Measurements from ENCODE around the gene DCST1. TPM values are rescaled to one million over a fixed set of nuclear protein-coding genes. Genes with fewer than 3 reads are reported as not detected.
A peak's percentile ranks its signal among the peaks of the same experiment; 100 is the strongest.

DCST1 gene
- total and polyA plus RNA-seq, 2 donors (not counting 1 experiment from before 2014, with no cell fraction given), result 0.22 TPM; not detected in 1

GRCh38 chr1:155008015-155008941 is 25.3 kb upstream of the DCST1 start:
- ATAC-seq (ENCODE audit: low read depth) (no peak), DNase-seq (no peak)
- Histone ChIP-seq H3K4me2 (replicated peaks; ENCODE audit: low read depth, low read length, poor library complexity, severe bottlenecking) (peak overlapping the region; percentile 96), H3K27me3 (replicated peaks in 1 of 4; ENCODE audit: control extremely low read depth in 1 of 4, control insufficient read depth in 3 of 4, insufficient read depth in 4 of 4, low read length in 3 of 4) (no peaks in the 10 kb centered on the region), H3K27ac (ENCODE audit: low read length in 2 of 2) (peak overlapping the region; percentile 12 to 60), H2AFZ (ENCODE audit: insufficient read depth, low read depth, low read length, poor library complexity, severe bottlenecking) (no peak overlapping the region), H3K36me3 (replicated peaks in 1 of 2; ENCODE audit: control extremely low read depth in 1 of 2, control insufficient read depth in 1 of 2, extremely low read depth in 1 of 2, insufficient read depth in 2 of 2, low read length in 1 of 2) (peaks cover 0 to 10% of the 10 kb centered on the region in 2 experiments), H4K20me1 (ENCODE audit: control insufficient read depth, insufficient read depth, low read length, poor library complexity, severe bottlenecking) (peaks cover 34% of the 10 kb centered on the region), H3K4me1 (ENCODE audit: control insufficient read depth in 2 of 2, insufficient read depth in 2 of 2, low read length in 2 of 2) (peaks cover 95 to 97% of the 10 kb centered on the region in 2 donors), H3K79me2 (ENCODE audit: control insufficient read depth, insufficient read depth, low read length) (peaks cover 59% of the 10 kb centered on the region), H3K4me3 (ENCODE audit: control extremely low read depth in 1 of 5, extremely low read depth in 1 of 5, insufficient read depth in 1 of 5, low read depth in 2 of 5, low read length in 4 of 5) (peak overlapping the region in 1 of 5 experiments; percentile 18), H3K9ac (ENCODE audit: low read length) (no peak overlapping the region), H3K9me3 (ENCODE audit: control extremely low read depth in 1 of 3, control insufficient read depth in 2 of 3, insufficient read depth in 1 of 3, low read length in 2 of 3) (no peaks in the 10 kb centered on the region)
- intact Hi-C loops (cut with micrococcal nuclease), result no loop called here
- 52% methylated on average over 3 of the region's 16 CpGs for WGBS (ENCODE audit: insufficient coverage)
- ChIA-PET CTCF (interaction anchor here (1.4 to 18.4 kb wide), 3 partner anchors 6 to 43 kb away, joined by 4 to 295 read pairs (median 295); partner anchors contain the start of genes LENEP and ZBTB7B), POLR2A (interaction anchor here (2.4 kb wide), 1 partner anchor 9 kb away, joined by 17 read pairs; no protein-coding TSS in a partner anchor)
- no peak overlapping the region for H3K4me3 Mint-ChIP-seq
- no peaks in the 10 kb centered on the region for H3K27me3 Mint-ChIP-seq
- TF ChIP-seq EZH2 (IDR thresholded peaks at IDR 0.05; ENCODE audit: borderline replicate concordance, insufficient read depth, low read depth, low read length, poor library complexity, severe bottlenecking) (no peak), CTCF (IDR thresholded peaks at IDR 0.05) (no peak)
- H3K9me3 Mint-ChIP-seq (ENCODE audit: insufficient read depth), result no peaks in the 10 kb centered on the region
- H3K27ac Mint-ChIP-seq, result peak overlapping the region; percentile 79
- peaks cover 79% of the 10 kb centered on the region for H3K4me1 Mint-ChIP-seq

Data from B cell (primary cell).